NCI-H82 (cell line): Measurements from ENCODE around the gene SVOPL.
"Not testable (repeated sequence)": the region's sequence is repeated elsewhere in the genome, so short reads cannot be mapped to it uniquely, and the experiment has no call there.

ENCODE experiments used
- DNase-seq: peaks from one replicate; lab custom pipeline; 2025; lab: John Stamatoyannopoulos, UW

The SVOPL gene, protein sequence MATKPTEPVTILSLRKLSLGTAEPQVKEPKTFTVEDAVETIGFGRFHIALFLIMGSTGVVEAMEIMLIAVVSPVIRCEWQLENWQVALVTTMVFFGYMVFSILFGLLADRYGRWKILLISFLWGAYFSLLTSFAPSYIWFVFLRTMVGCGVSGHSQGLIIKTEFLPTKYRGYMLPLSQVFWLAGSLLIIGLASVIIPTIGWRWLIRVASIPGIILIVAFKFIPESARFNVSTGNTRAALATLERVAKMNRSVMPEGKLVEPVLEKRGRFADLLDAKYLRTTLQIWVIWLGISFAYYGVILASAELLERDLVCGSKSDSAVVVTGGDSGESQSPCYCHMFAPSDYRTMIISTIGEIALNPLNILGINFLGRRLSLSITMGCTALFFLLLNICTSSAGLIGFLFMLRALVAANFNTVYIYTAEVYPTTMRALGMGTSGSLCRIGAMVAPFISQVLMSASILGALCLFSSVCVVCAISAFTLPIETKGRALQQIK

DNA sequence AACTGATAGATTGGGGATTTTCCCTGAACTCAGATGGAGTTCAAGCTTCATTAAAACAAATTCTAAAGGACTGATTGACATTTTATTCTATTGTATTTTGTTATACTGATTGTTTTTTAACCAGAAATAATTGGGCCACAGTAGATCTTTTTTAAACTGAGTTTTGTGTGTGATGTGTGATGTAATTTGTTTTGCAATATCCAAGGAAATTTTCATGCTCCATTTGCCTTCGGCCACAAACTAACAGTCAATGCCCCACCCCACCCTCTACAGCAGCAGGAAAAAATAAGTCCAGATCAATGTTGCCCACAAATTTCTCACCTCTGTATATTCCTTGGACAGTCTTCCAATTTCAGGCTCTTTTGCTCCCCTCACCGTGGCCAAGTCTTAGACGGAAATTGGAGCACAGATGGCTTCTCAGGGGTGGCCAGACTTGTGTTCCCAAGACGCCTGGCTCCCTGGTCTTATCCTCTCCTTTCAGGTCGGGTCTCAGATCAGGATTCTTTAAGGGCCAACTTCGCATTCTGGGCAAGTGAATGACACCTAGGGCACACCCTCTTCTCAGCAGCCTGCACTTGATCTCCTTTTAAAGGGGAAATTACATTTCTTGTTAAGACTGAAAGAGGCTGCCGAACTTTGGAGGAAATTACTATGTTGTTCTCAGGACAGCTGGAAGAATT lies at the start of gene SVOPL:
TSS of gene SVOPL (minus strand) at position 506 of the 680 bp plus-strand sequence. CDS start 22,317 bp downstream, outside the sequence.
- DNase-seq: no peak

DNA sequence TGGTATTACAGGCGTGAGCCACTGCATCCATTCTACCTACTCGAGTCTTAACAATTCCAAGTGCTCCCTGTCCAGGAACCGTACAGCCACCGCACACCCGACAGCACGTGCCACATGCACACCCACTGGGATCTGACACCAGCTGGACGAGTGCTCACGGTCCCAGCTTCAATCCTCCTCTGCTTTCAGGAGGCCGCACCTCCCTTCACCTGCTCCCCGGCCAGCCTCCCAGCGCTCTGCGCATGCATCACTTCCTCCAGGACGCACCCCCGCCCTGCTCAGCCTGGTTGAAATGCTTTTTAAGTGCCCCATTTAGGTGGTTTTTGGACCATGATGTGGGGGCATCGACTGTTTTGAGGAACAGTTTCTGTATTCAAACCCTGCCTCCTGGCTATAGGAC lies 49.3 kb upstream of the SVOPL start:
- no peak for DNase-seq

DNA sequence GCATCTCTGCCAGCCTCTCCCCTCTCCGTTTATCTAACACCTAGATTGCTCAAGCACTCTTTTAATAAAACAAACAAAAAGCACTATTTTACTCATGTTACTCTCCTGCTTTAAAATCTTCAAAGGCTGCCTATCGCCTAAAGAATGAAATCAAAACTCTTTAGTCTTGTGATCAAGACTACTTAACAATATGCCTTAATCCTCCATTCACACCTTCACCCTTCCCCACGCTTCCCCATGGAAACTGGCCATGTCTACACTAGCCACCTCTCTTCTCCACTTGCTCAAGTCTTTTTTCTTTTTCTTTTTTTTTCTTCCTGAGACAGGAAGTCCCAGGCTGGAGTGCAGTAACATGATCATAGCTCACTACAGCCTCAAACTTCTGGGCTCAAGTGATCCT lies 48.8 kb upstream of the SVOPL start:
- DNase-seq: no peak

DNA sequence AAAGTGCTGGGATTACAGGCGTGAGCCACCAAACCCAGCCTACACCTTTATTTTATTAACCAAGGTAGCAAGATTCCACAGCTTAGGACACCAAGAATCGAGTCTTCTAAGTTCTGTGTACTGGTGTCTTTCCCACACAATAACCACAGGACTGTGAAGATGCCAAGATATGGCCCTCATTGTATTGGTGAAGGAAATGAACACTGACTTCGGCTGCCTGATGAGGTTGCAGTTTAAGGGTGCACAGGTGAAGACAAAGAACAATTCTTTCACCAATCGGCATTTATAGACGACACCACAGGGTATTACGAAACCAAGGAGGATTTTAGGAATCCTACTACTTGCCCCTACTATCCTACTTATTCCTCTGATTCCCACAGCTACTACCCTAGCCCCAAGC lies 47.5 kb upstream of the SVOPL start:
- no peak for DNase-seq

DNA sequence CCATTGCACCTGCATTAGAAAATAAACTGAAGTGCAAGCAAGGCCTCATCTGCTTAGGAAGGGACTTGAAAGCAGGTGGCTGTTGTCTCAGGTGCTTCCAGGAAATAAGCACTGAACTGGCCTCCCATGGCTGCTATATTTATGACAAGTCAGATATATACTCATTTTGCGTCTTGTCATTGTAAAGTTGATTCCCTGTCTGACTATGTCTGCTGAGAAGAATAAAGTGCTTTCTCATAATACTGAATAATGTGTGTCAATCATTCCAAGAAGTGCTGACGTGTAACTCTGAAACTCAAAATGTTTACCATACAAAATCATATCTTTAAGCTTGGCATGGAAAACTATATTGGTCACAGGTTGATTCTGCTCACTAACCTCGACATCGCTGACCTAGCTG lies 44.9 kb upstream of the SVOPL start:
- no peak for DNase-seq

DNA sequence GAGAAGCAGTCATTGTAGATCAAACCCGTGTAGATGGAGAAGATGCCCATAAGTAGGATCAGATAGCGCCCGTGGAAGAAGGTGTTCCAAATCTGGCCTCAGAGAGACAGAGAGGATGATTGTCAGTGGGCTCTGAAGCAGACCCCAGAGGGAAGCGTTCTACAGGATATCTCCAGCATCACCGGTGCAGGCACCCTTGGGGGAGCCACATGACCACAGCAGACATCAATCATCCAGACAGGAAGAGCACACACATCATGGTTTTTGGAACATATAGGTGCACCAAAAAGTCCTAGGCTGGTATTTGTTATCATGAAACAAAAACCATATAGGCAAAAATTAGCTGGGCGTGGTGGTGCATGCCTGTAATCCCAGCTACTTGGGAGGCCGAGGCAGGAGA lies 44.0 kb upstream of the SVOPL start:
- DNase-seq: no peak

DNA sequence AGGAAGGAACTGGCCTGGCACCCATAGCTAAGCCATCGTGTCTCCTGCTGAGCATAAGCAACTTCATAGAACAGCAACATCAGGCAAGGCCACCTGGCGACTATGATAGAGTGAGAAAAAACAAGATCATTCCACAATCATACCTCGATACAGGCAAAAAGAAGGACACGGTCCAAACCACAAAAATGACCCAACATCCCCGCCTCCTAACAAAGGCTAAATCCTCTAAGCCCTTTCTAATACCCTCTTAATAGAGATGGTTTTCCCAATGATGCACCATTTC lies 40.2 kb upstream of the SVOPL start:
- peak; percentile 24 for DNase-seq

DNA sequence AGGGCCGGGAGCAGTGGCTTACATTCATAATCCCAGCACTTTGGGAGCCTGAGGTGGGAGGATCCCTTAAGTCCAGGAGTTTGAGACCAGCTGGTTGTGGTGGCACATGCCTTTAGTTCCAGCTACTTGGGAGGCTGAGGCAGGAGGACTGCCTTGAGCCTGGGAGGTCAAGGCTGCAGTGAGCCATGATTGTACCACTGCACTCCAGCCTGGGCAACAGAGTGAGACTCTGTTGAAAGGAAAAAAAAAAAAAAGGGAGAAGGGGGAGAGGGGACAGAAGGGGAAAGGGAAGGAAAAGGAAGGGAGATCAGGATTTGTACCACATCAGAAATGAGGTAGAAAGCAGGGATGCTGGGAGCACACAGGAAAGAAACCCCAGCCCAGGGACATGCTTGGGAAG lies 38.7 kb upstream of the SVOPL start:
- peak; percentile 17 for DNase-seq

DNA sequence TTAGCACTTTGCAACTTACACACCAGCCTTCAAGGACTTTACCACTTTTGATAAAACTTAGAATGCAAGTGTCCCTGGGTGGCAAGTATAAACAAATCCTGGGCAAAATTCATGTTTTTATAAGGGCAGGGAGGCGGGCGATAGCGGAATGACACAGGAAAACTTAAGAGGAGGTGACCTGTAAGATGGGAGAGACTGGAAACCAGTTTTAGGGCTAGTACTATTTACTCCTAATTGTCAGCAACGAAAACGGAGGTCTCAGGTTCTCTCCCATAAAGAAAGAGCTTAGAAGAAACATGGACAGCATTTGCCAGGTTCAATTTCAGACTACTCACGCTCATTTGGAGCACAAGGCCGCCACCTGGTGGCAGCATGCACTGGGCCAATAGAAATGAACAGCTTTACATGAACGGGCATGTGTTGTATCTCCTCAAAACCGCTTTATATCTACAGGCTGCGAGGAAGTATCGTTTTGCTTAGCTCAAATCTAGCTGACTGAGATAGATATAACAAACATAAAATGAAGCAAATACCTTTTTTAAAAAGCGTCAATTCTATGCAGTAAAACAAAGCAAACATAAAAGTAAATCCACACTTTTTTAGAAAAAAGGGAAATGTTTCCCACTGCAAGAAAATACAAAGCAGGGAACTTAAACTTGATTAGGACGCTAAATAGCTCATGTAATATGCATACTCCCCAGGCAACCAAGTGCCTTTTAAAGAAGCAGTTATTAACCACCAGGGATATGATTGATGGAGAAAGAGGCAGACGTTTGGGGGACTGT lies 37.6 kb upstream of the SVOPL start:
- DNase-seq: peak; percentile 91

DNA sequence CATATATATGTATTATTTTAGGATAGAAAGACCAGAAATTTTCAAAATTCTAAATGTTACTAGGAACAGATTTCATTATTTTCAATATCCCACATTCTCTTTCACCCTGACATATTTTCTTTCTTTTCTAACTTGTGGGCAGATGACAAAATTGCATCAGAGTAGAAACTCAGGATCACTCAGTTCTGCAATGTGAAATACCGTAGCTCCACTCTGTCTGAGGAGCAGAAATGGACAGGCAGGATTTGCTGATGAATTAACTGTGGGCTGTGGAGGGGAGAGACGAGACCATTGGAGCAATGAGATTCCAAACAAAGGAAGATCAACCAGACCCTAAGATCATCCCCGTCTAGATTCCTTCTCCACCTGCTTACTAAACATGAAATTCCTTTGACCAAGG lies 37.0 kb upstream of the SVOPL start:
- no peak for DNase-seq

DNA sequence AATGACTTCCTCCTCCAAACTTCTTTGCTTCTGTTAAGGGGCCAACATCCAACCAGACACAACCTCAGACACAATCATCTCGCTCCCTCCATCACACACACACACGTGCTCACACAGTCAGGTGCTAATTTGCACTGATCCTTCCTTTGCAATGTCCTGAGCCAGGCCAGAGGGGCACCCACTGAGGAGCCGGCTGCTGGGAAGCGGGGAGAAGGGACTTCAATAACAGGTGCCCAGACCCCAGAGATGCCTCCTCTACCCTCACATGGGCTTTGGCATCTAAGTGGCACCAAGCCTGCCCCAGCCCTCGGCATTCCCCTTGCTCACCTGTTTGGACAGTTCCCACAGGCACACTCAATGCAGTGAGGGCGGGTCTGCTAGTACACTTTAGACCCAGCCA lies 34.2 kb upstream of the SVOPL start:
- DNase-seq: no peak

DNA sequence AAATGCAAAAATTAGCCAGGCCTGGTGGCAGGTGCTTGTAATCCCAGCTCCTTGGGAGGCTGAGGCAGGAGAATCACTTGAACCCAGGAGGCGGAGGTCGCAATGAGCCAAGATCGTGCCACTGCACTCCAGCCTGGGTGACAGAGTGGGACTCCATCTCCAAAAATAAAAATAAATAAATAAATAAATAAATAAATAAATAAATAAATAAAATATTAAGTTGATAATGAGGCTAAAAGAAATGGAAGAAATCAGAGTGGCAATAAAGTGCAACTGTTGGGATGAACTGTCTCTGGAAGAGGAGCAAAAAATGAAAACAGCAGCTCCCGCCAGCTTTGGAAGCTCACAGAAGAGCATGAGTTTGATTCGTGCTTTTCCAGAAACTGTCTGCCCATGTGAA lies 30.6 kb upstream of the SVOPL start:
- DNase-seq: not testable (repeated sequence)

DNA sequence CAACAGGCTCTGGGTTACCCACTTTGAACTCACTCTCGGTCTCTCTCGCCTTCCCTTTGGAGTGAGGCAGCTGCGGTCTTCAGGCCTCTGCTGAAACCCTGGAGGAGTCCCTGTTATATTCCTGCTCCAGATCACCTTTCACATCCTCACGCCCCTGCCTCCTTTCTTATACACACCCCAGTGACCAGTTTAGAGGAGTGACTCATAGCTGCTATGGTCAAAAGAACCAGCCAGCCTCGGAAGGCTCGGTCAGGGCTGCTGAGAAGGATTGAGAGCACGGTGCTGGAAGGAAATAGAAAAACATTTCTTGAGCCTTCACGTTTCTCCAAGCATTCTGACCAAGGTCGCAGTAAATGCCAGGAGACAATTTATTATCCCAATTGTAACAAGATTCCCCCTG lies 28.3 kb upstream of the SVOPL start:
- no peak for DNase-seq

DNA sequence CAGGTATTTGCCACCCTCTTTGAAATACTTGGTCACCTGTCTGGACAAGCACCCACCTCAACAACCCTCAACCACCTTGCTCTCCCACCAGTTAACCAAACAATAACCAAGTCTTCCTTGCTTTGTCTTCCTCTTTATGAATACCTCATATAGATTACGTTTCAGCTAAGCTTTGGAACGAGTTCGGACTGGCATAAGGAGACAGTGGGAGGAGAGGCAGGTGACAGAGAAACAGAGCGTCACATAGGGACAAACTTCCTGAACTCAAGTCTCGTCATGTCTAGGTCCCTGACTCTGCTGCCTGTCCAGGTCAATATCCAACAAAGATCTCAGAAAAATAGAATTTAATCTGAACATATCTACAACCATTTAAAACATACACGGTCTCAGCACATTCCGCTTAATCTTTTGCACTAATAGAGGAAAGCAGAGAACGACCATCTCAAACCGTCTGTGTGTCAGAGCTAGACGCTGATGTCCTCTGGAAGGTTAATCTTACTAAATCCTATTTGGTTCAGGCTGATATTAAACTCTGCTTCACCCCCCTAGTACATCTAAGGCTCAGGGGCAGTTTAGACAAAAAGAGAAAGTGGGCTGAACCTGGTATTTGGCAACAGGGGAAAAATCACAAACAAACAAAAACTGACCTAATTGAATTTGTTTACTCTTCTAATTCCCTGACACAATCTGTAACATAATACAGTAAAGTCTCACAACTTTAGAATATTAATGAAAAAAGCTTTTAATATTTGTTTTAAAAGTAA lies 26.4 kb upstream of the SVOPL start:
- DNase-seq: peak; percentile 92

DNA sequence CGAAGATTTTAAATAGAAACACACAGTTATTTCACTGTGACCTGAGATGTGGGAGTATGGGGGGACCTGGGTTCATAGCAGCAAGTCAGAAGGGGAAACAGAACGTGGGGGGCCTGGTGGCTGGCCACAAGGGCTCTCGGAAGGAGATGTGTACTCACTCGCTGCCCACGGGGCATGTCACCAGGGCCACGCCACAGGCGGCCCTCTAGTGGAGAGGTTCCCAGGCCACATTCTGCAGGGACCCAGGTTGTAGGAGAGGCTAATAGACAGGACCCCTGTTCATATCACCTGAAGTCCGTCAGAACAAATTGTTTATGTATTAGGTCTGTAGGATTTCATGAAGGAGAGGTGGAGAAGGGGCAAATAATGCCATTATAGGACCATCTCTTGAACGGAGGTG lies 25.1 kb upstream of the SVOPL start:
- DNase-seq: peak; percentile 16

DNA sequence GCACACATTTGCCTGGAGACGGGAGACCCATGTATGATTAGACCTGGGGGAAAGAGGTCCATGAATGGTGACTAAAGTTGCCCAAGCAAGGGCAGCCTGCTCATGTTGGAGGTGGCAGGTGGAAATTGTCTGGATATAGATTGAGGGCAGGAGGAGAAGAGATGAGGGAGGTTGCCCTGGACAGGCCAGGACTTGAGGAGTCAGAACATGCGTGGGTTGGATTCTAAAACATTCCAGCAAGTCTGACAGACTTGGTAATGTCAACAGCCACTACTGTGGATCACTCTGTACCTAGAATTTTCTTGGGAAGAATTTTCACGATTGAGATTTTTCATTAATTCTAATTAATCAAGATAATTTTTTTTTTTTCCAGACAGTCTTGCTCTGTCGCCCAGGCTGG lies 19.1 kb upstream of the SVOPL start:
- no peak for DNase-seq

DNA sequence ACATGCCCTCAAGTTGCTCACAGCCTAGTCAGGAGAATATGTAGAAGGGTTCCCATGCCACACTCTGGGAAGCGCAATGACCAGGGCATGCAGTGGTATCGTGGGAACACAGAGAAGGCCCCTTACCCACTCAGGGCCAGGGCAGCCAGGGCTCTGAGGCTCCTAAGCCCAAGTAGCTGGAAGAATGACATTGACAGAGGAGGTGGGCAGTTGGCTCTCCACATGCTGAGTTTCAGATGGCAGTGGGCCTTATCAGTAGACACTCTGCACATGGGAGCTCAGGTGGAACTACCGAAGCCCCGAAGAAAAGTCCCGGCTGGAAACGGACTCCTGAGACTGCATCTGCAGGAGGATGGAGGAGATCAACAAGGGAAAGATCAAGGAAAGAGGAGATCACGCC lies 15.7 kb upstream of the SVOPL start:
- DNase-seq: no peak

DNA sequence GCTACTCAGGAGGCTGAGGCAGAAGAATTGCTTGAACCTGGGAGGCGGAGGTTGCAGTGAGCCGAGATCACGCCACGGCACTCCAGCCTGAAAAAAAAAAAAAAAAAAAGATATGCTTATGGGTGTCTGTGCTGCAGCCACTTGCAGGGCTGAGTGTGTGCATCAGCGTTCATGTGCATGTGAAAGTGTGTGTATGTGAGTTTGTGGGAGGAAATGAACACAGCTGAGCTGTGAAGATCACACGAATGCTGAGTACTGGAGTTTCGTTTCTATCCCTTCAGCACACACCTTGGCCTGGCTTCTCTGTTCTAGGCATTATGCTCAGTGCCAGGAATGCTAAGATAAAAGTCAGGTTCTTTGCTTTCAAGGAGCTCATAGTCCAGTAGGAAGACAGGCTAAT lies 12.0 kb upstream of the SVOPL start:
- DNase-seq: no peak

DNA sequence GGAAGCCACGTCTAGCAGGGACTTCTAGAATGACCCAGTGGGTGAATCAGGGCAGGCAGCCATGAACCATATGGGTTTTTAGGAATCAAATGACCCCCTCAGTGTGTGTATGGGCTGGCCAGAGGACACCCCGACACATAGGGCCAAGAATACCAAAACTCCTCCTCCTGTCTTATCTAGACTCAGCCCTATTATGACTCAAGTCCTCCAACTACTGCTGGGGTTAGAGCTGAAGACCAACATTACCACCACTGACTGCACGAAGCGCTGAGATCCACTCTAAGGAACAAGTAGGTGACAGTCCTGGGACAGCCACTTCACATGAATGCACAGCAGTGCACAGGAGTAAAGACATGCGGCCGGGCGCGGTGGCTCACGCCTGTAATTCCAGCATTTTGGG lies 11.5 kb upstream of the SVOPL start:
- DNase-seq: no peak

DNA sequence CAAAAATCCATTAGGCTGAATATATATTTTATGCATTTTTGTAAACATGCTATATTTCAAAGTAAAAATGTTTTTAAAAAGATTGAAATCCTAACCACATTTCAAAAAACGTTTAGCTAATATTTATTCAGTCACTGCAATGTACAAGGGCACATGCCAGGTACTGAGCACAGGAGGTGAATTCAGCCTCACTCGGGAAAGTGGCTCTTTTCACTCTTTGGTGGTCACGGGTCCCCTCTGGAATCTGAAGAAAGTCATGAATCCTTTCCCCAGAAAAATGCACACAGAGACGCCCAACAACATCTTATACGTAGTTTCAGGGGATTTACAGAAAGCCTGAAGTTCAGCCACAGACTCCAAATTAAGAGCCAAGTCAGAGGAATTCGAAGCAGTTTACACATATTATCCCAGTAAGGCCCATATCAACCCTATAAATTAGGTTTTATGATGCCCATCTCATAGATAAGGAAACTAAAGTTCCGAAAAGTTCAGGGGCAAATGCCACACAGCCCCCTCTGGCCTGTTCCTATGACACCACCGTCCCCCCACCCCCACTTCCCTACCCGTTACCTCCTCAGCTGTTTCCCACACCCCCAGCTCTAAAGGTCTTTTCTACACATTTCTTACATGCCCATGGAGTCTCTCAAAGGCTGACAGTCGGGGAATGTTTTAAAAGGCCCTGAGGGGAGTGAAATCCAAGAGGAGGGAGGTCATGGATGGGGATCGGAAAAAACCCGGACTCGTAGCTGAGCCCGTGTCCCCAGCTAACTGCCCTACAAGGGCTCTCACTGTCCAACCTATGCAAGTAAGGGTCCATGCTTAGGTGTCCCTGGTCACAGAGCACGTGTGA lies 9.6 kb upstream of the SVOPL start:
- DNase-seq: no peak

DNA sequence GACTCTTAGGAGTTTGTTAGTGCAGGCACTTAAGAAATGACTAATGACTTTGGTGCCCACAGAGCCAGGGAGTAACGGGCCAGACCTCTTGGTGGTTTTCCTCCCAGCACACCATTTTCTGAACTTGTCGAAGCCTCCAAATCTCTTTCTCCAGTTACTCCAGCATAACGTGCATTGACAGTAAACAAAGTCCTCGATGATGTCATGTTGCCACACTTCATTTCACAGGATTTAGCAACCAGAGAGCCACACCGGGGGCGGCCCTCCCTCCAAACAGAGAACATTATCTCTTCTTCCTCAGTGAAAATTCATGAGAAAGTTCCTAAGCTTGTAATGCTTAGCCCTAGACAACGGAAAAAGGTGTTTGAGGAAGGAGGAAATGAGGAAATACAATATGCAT lies 4.0 kb upstream of the SVOPL start:
- DNase-seq: no peak
